Measurements from ENCODE around the gene CWC25. TPM values are rescaled to one million over a fixed set of nuclear protein-coding genes. Genes with fewer than 3 reads are reported as not detected.
A peak's percentile ranks its signal among the peaks of the same experiment; 100 is the strongest.

CWC25 gene
- total RNA-seq, 1 donor from 2014 or later = 18.9 TPM

GRCh38 chr17:38752308-38753070 is 72.6 kb downstream of the CWC25 start, which contains the start of gene PSMB3:
Gene PSMB3, plus strand, starts transcription at chr17:38752741. Its CDS starts 86 bp downstream, at chr17:38752827.
- H3K36me3 Mint-ChIP-seq (ENCODE audit: low read depth) = peaks cover 4% of the 10 kb centered on the region
- TF ChIP-seq CTCF (conservative IDR thresholded peaks at IDR 0.05) = no peak
- H3K9me3 Mint-ChIP-seq = no peaks in the 10 kb centered on the region
- H3K27me3 Mint-ChIP-seq (ENCODE audit: low read depth) = peaks cover 23% of the 10 kb centered on the region
- peak; percentile 85 for DNase-seq (ENCODE audit: low read depth, low spot score)
- H3K27ac Mint-ChIP-seq (ENCODE audit: unreplicated experiment) = peak within 1 kb of the TSS; percentile 88
- H3K4me3 Mint-ChIP-seq = peak within 1 kb of the TSS; percentile 96
- H3K4me1 Mint-ChIP-seq = peaks cover 39% of the 10 kb centered on the region

- peaks cover 23% of the 10 kb centered on the region for H3K27me3 Mint-ChIP-seq (ENCODE audit: low read depth)
- H3K4me1 Mint-ChIP-seq = peaks cover 40% of the 10 kb centered on the region
- no peak for TF ChIP-seq CTCF (conservative IDR thresholded peaks at IDR 0.05)
- H3K4me3 Mint-ChIP-seq = peak overlapping the region; percentile 96
- peaks cover 4% of the 10 kb centered on the region for H3K36me3 Mint-ChIP-seq (ENCODE audit: low read depth)
- peak overlapping the region; percentile 74 for H3K27ac Mint-ChIP-seq (ENCODE audit: unreplicated experiment)
- DNase-seq (ENCODE audit: low read depth, low spot score) = peak; percentile 90
- no peaks in the 10 kb centered on the region for H3K9me3 Mint-ChIP-seq
Measured at GRCh38 chr17:38751808-38752307, 73.3 kb downstream of the CWC25 start.

- H3K4me1 Mint-ChIP-seq = peaks cover 46% of the 10 kb centered on the region
- H3K4me3 Mint-ChIP-seq = peak overlapping the region; percentile 96
- TF ChIP-seq CTCF (conservative IDR thresholded peaks at IDR 0.05) = no peak
- peaks cover 4% of the 10 kb centered on the region for H3K36me3 Mint-ChIP-seq (ENCODE audit: low read depth)
- DNase-seq (ENCODE audit: low read depth, low spot score) = no peak
- peaks cover 23% of the 10 kb centered on the region for H3K27me3 Mint-ChIP-seq (ENCODE audit: low read depth)
- peak overlapping the region; percentile 74 for H3K27ac Mint-ChIP-seq (ENCODE audit: unreplicated experiment)
- no peaks in the 10 kb centered on the region for H3K9me3 Mint-ChIP-seq
Measured at GRCh38 chr17:38751144-38751807, 73.8 kb downstream of the CWC25 start.

Small RNAs within 50 kb of the gene (microRNA-seq; reads per million reads assigned to microRNA genes)
- not detected for gene MIR4727

Other genes with a start within 250 kb of the CWC25 start
- 8.4 and 8.6 TPM in 2 replicates for gene SRCIN1, start 219.4 kb downstream of the CWC25 start, total RNA-seq
- 13.0 and 13.8 TPM in 2 replicates for gene EPOP, start 150.4 kb downstream of the CWC25 start, total RNA-seq
- gene MLLT6, start 120.0 kb downstream of the CWC25 start, total RNA-seq = 79.6 and 85.1 TPM in 2 replicates
- 9.0 and 11.0 TPM in 2 replicates for gene CISD3, start 95.0 kb downstream of the CWC25 start, total RNA-seq
- 108 and 116 TPM in 2 replicates for gene PCGF2, start 77.0 kb downstream of the CWC25 start, total RNA-seq
- 193 and 203 TPM in 2 replicates for gene PSMB3, start 72.6 kb downstream of the CWC25 start, total RNA-seq
- gene PIP4K2B, start 25.8 kb downstream of the CWC25 start, total RNA-seq = 95.3 and 105 TPM in 2 replicates
- gene RPL23, start 28.4 kb upstream of the CWC25 start, total RNA-seq = 1,802 and 1,851 TPM in 2 replicates
- gene LASP1, start 44.7 kb upstream of the CWC25 start, total RNA-seq = 87.4 and 94.3 TPM in 2 replicates
- not detected in 2 replicates for gene FBXO47, start 142.1 kb upstream of the CWC25 start, total RNA-seq

Data from neural crest cell (in vitro differentiated cells).